Measurements from ENCODE around the gene TMEM168. TPM values are rescaled to one million over a fixed set of nuclear protein-coding genes. Genes with fewer than 3 reads are reported as not detected.

TMEM168 gene
- total RNA-seq, 1 donor from 2014 or later, result 20.6 TPM

DNA sequence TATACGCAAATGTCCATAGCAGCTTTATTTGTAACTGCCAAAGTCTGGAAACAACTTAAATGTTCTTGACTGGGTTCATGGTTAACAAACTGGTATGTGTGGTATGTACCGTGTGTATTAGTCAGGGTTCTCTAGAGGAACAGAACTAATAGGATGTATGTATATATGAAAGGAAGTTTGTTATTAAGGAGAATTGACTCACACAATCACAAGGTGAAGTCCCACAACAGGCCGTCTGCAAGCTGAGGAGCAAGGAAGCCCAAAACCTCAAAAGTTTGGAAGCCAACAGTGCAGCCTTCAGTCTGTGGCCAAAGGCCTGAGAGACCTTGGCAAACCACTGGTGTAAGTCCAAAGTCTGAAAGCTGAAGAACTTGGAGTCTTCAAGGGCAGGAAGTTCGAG is 66.8 kb downstream of the TMEM168 start:
- intact Hi-C loops (cut with micrococcal nuclease), result no loop called here

DNA sequence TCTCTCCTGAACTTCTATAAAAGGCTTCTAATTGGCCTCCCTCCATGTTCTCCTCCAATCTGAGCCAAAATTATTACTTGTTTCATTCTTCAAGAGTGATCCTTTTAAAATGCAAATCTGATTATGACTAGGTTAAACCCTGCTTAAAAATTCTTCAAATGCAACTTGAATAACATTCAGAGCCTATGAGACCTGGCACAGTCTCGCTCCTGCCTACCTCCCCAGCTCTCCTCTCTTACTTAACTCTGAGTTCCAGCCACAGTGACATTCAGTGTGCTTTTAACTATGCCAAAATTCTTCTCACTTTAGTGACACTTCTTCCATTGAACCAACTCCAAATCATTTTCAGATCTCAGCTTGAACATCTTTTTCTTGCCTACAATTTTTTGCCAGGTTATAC is 68.8 kb downstream of the TMEM168 start:
- intact Hi-C loops (cut with micrococcal nuclease), result no loop called here

- intact Hi-C loops (cut with micrococcal nuclease), result no loop called here
These were observed 74.7 kb downstream of the TMEM168 start for GRCh38 chr7:112715525-112715924.

DNA sequence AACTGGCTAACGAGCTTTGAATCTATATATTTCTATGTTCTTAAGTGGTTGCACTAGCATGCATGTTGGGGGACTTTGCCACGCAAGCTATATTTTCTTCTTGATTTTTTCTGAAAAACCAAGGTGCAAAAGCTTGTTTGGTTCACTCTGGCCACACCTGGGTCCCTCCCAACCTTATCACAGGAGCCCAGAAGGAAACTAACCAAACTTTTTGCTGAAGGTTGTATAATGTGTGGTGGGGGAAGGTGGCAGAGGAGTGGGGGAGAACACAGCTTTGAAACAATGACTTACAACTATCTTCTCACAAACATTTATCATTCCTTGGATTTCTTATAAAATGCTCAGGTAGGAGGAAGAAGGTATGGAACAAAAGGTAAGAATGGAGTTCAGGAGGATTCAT is 75.3 kb downstream of the TMEM168 start:
- intact Hi-C loops (cut with micrococcal nuclease), result no loop called here

All from T-helper 1 cell treated with Interleukin-12 subunit alpha and Interleukin-12 subunit beta and Interleukin-4 antibody, amounts not matched to agents 30 ng/mL and 1 ng/mL, for 36 hours (primary cell).